CD14-positive monocyte (primary cell): ENCODE measurements around the gene GFI1. TPM values are rescaled to one million over a fixed set of nuclear protein-coding genes. Genes with fewer than 3 reads are reported as not detected.

Source experiments
- DNase-seq, 3 donors: peaks; one replicate each; pipeline ENCODE4 v3.0.0-alpha.2; 2011 to 2022
- H2AFZ ChIP-seq: 2 replicates; pipeline ENCODE4 v1.6.0; 2012; ENCODE audit warnings: mild to moderate bottlenecking, low read depth, low read length, inconsistent platforms; ENCODE audit not compliant: insufficient read depth, poor library complexity, severe bottlenecking
- H3K27ac ChIP-seq, 2 donors: 1 replicate in 1 of 2; 2 replicates in 1 of 2; pipeline ENCODE4 v1.5.1; 2012 to 2013; ENCODE audit warnings: low read length in 2 of 2, control low read depth in 1 of 2, inconsistent platforms in 1 of 2, low read depth in 1 of 2, mild to moderate bottlenecking in 1 of 2
- H3K27me3 ChIP-seq, 2 donors: one replicate each; pipeline versions ENCODE4 v1.6.0 to v1.6.1; 2011 to 2013; ENCODE audit warnings: low read length in 2 of 2; ENCODE audit not compliant: control insufficient read depth in 2 of 2, insufficient read depth in 2 of 2
- H3K36me3 ChIP-seq, 2 donors: replicated peaks in 1 of 2; 1 replicate in 1 of 2; 2 replicates in 1 of 2; pipeline versions ENCODE4 v1.5.1 to v1.6.1; 2012 to 2013; ENCODE audit warnings: low read length in 2 of 2, control low read depth in 1 of 2, inconsistent platforms in 1 of 2, mild to moderate bottlenecking in 1 of 2; ENCODE audit not compliant: insufficient read depth in 2 of 2, control insufficient read depth in 1 of 2
- H3K4me1 ChIP-seq, 2 donors: 1 replicate in 1 of 2; 2 replicates in 1 of 2; pipeline versions ENCODE4 v1.5.1 to v1.6.1; 2012 to 2013; ENCODE audit warnings: low read length in 2 of 2, control low read depth in 1 of 2, inconsistent platforms in 1 of 2, mild to moderate bottlenecking in 1 of 2, moderate library complexity in 1 of 2; ENCODE audit not compliant: insufficient read depth in 2 of 2, control insufficient read depth in 1 of 2
- H3K4me2 ChIP-seq: replicated peaks from 2 replicates; pipeline ENCODE3; 2012; ENCODE audit warnings: low read length, moderate library complexity, mild to moderate bottlenecking; ENCODE audit not compliant: poor library complexity, severe bottlenecking; ENCODE audit errors: extremely low read depth
- H3K4me3 ChIP-seq, 3 experiments: fragments of 200-600 bp in 1 of 3; sonication (generic) in 1 of 3; replicated peaks in 1 of 3; 1 replicate in 2 of 3; 2 replicates in 1 of 3; pipeline ENCODE4 v1.5.1; 2011 to 2013; ENCODE audit warnings: low read length in 3 of 3, mild to moderate bottlenecking in 3 of 3, control low read depth in 2 of 3, low read depth in 2 of 3, inconsistent platforms in 1 of 3, moderate library complexity in 1 of 3
- H3K79me2 ChIP-seq: 2 replicates; pipeline ENCODE4 v1.6.0; 2012; ENCODE audit warnings: mild to moderate bottlenecking, control low read depth, inconsistent platforms, low read length, moderate library complexity; ENCODE audit not compliant: insufficient read depth
- H3K9ac ChIP-seq: 2 replicates; pipeline ENCODE4 v1.6.0; 2017; ENCODE audit warnings: low read length, mild to moderate bottlenecking; ENCODE audit not compliant: insufficient read depth, poor library complexity, severe bottlenecking
- H3K9me3 ChIP-seq, 2 donors: replicated peaks in 1 of 2; 1 replicate in 1 of 2; 2 replicates in 1 of 2; pipeline versions ENCODE4 v1.5.1 to v1.6.1; 2012 to 2013; ENCODE audit warnings: low read length in 2 of 2, control low read depth in 1 of 2; ENCODE audit not compliant: control insufficient read depth in 1 of 2, insufficient read depth in 1 of 2
- H4K20me1 ChIP-seq: 2 replicates; pipeline ENCODE4 v1.6.0; 2012; ENCODE audit warnings: mild to moderate bottlenecking, low read length, control low read depth, moderate library complexity; ENCODE audit not compliant: insufficient read depth
- H3K27ac Mint-ChIP-seq, 7 donors: one replicate each; pipeline ENCODE4 v1.8.0; 2020; ENCODE audit warnings: mild to moderate bottlenecking in 7 of 7, mixed read lengths in 7 of 7, moderate library complexity in 6 of 7, inconsistent platforms in 2 of 7
- H3K27me3 Mint-ChIP-seq, 3 donors: one replicate each; pipeline ENCODE4 v1.8.0; 2021 to 2022; ENCODE audit warnings: low read depth in 3 of 3, mild to moderate bottlenecking in 3 of 3, mixed read lengths in 3 of 3, moderate library complexity in 3 of 3, inconsistent platforms in 1 of 3
- H3K36me3 Mint-ChIP-seq, 2 donors: one replicate each; pipeline ENCODE4 v1.8.0; 2020; ENCODE audit warnings: mixed read lengths in 2 of 2, inconsistent platforms in 1 of 2, mild to moderate bottlenecking in 1 of 2
- H3K4me1 Mint-ChIP-seq: one replicate; pipeline ENCODE4 v1.8.0; 2020; ENCODE audit warnings: mild to moderate bottlenecking, mixed read lengths
- H3K4me3 Mint-ChIP-seq, 2 donors: one replicate each; pipeline ENCODE4 v1.8.0; 2020; ENCODE audit warnings: mild to moderate bottlenecking in 2 of 2, mixed read lengths in 2 of 2, moderate library complexity in 1 of 2
- H3K9me3 Mint-ChIP-seq, 7 donors: one replicate each; pipeline ENCODE4 v1.8.0; 2020 to 2022; ENCODE audit warnings: mixed read lengths in 7 of 7, mild to moderate bottlenecking in 6 of 7, moderate library complexity in 6 of 7, inconsistent platforms in 2 of 7
- WGBS: methylation state at CpG from one replicate; pipeline ENCODE4 v1.1.5; 2013; ENCODE audit warnings: missing lambda C conversion rate; ENCODE audit not compliant: insufficient coverage; 5-methylcytosine and 5-hydroxymethylcytosine counted together
- intact Hi-C, 2 donors: fragments of 100-400 bp; cut with micrococcal nuclease; formaldehyde crosslinking; loops; one replicate each; pipeline versions ENCODE4 v1.15.0 to v1.15.1; 2023
- polyA plus RNA-seq, 3 donors: library from polyadenylated mRNA; depleted of rRNA in 1 of 3; unstranded in 2 of 3; stranded (reverse) in 1 of 3; fragments of 300-500 nt in 2 of 3; fragments of >200 nt in 1 of 3; fragmentation: Illumina TruSeq in 2 of 3; gene quantifications; 1 replicate in 2 of 3; 2 replicates in 1 of 3; pipeline ENCODE4 v1.2.3, GENCODE V29; 2012 to 2021
- TF ChIP-seq, protein P1 (sequence below): fragments of 200-600 bp; IDR thresholded peaks from one replicate; pipeline ENCODE4 v1.8.0; 2022; ENCODE audit warnings: antibody characterized with exemption, mild to moderate bottlenecking

GFI1 gene
- polyA plus RNA-seq, 3 donors, result 0.35 TPM; not detected in 2

DNA sequence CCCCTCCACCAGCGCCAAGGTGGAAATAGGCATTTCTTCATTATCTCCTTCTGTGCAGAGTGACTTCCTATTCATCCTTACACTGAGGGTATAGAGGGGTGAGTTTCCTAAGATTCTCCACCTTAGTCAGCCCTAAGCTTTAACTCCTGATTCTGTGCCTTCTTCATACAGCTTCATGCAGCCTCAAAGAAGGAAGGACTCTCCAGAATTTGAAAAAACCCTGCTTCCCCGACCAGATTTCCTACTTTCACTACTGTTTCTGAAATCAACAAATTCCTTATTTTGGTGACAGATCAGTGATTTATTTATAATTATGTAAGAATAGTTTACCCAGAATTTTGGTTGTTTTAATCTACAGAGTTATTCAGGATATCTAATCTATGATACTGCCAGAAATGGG is 28.6 kb downstream of the GFI1 start:
- no CpG with 5 or more reads among the region's 2 CpGs for WGBS
- H3K9me3 Mint-ChIP-seq, result no peaks in the 10 kb centered on the region
- Histone ChIP-seq H3K27ac (peak overlapping the region in 1 of 2 donors; percentile 2), H3K4me3 (no peak overlapping the region), H2AFZ (peak overlapping the region; percentile 26), H4K20me1 (no peaks in the 10 kb centered on the region), H3K4me2 (peak overlapping the region; percentile 11), H3K27me3 (no peaks in the 10 kb centered on the region), H3K4me1 (peaks cover 50 to 55% of the 10 kb centered on the region in 2 donors), H3K9me3 (no peaks in the 10 kb centered on the region), H3K36me3 (no peaks in the 10 kb centered on the region), H3K9ac (no peak overlapping the region), H3K79me2 (no peaks in the 10 kb centered on the region)
- TF ChIP-seq, protein P1, sequence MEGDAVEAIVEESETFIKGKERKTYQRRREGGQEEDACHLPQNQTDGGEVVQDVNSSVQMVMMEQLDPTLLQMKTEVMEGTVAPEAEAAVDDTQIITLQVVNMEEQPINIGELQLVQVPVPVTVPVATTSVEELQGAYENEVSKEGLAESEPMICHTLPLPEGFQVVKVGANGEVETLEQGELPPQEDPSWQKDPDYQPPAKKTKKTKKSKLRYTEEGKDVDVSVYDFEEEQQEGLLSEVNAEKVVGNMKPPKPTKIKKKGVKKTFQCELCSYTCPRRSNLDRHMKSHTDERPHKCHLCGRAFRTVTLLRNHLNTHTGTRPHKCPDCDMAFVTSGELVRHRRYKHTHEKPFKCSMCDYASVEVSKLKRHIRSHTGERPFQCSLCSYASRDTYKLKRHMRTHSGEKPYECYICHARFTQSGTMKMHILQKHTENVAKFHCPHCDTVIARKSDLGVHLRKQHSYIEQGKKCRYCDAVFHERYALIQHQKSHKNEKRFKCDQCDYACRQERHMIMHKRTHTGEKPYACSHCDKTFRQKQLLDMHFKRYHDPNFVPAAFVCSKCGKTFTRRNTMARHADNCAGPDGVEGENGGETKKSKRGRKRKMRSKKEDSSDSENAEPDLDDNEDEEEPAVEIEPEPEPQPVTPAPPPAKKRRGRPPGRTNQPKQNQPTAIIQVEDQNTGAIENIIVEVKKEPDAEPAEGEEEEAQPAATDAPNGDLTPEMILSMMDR, result no peak
- H3K27me3 Mint-ChIP-seq, result no peaks in the 10 kb centered on the region
- intact Hi-C loops, result no loop called here
- peak overlapping the region in 1 of 2 donors; percentile 21 for H3K4me3 Mint-ChIP-seq
- H3K36me3 Mint-ChIP-seq, result no peaks in the 10 kb centered on the region
- peak overlapping the region in 5 of 7 donors; percentile 16 to 60 (median 33) for H3K27ac Mint-ChIP-seq
- H3K4me1 Mint-ChIP-seq, result peaks cover 44% of the 10 kb centered on the region
- DNase-seq, result peak in 2 of 3 donors; percentile 5 to 7

- Histone ChIP-seq H3K4me3 (no peak overlapping the region), H3K79me2 (no peaks in the 10 kb centered on the region), H3K9me3 (no peaks in the 10 kb centered on the region), H3K4me2 (no peak overlapping the region), H3K27me3 (no peaks in the 10 kb centered on the region), H3K9ac (no peak overlapping the region), H3K27ac (no peak overlapping the region), H2AFZ (no peak overlapping the region), H4K20me1 (no peaks in the 10 kb centered on the region), H3K36me3 (no peaks in the 10 kb centered on the region), H3K4me1 (no peaks in the 10 kb centered on the region)
- Mint-ChIP-seq H3K27me3 (peaks cover 0 to 5% (median 2%) of the 10 kb centered on the region in 3 donors), H3K36me3 (no peaks in the 10 kb centered on the region), H3K27ac (peak overlapping the region in 1 of 7 donors; percentile 48), H3K9me3 (peaks cover 0 to 8% (median 0%) of the 10 kb centered on the region in 7 donors), H3K4me3 (no peak overlapping the region), H3K4me1 (peaks cover 3% of the 10 kb centered on the region)
- no peak for DNase-seq
- WGBS, result no CpG with 5 or more reads among the region's 2 CpGs
- intact Hi-C loops, result no loop called here
- TF ChIP-seq, protein P1, result no peak
Measured at GRCh38 chr1:92447976-92448375, 38.7 kb downstream of the GFI1 start.
